Hepatocyte (in vitro differentiated cells): ENCODE results near the gene OCA2.

Experiments
- EZH2 ChIP-seq: fragments of 200-600 bp; sonication (generic); IDR thresholded peaks from 2 replicates; pipeline ENCODE4 v1.6.1; 2016; ENCODE audit warnings: antibody characterized with exemption, mild to moderate bottlenecking, borderline replicate concordance
- EZH2phosphoT487 ChIP-seq: fragments of 200-600 bp; sonication (generic); IDR thresholded peaks from one replicate; pipeline ENCODE4 v1.6.1; 2018; ENCODE audit warnings: antibody characterized with exemption, mild to moderate bottlenecking, low read depth, moderate library complexity; ENCODE audit not compliant: unreplicated experiment, severe bottlenecking
- TF ChIP-seq, protein P1 (sequence below): fragments of 200-600 bp; sonication (generic); IDR thresholded peaks from 2 replicates; pipeline ENCODE4 v1.5.1; 2016; ENCODE audit warnings: antibody characterized with exemption, mild to moderate bottlenecking; ENCODE audit not compliant: poor library complexity

DNA sequence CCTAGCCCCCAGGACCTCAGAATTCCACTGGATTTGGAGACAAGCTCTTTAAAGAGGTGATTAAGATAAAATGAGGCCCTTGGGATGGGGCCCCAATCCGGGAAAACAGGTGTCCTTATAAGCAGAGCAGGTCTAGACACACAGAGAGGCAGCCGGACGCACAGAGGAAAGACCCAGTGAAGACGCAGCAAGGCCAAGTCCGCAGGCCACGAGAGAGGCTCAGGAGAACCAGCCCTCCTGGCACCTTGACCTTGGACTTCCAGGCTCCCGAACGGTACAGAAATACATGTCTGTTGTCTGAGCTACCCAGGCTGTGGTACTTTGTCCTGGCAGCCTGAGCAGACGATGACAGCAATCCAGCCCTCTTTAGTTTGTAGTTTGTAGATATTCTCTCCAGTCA lies 324.5 kb downstream of the OCA2 start:
- TF ChIP-seq, protein P1, sequence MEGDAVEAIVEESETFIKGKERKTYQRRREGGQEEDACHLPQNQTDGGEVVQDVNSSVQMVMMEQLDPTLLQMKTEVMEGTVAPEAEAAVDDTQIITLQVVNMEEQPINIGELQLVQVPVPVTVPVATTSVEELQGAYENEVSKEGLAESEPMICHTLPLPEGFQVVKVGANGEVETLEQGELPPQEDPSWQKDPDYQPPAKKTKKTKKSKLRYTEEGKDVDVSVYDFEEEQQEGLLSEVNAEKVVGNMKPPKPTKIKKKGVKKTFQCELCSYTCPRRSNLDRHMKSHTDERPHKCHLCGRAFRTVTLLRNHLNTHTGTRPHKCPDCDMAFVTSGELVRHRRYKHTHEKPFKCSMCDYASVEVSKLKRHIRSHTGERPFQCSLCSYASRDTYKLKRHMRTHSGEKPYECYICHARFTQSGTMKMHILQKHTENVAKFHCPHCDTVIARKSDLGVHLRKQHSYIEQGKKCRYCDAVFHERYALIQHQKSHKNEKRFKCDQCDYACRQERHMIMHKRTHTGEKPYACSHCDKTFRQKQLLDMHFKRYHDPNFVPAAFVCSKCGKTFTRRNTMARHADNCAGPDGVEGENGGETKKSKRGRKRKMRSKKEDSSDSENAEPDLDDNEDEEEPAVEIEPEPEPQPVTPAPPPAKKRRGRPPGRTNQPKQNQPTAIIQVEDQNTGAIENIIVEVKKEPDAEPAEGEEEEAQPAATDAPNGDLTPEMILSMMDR, result no peak
- no peak for TF ChIP-seq EZH2
- TF ChIP-seq EZH2phosphoT487, result no peak
